Measurements from ENCODE around the gene TRIO. TPM values are rescaled to one million over a fixed set of nuclear protein-coding genes. Genes with fewer than 3 reads are reported as not detected.

The TRIO gene
- polyA plus RNA-seq, 1 experiment = 176 TPM

- H3K27me3 ChIP-seq (ENCODE audit: control insufficient read depth, insufficient read depth, low read length) = peaks cover 2% of the 10 kb centered on the region
- H3K4me3 ChIP-seq (ENCODE audit: low read depth, low read length) = no peak overlapping the region
- no peak for DNase-seq (ENCODE audit: low read depth)
- CTCF ChIA-PET = no interaction called here
- TF ChIP-seq CTCF (IDR thresholded peaks at IDR 0.05; ENCODE audit: insufficient read depth, low read depth, low read length) = no peak
- H3K36me3 ChIP-seq (ENCODE audit: control insufficient read depth, insufficient read depth, low read length) = no peaks in the 10 kb centered on the region
- POLR2A ChIA-PET = no interaction called here
Measured at GRCh38 chr5:14528115-14528514, 385.0 kb downstream of the TRIO start.

- DNase-seq (ENCODE audit: low read depth) = no peak
- ChIA-PET POLR2A (no interaction called here), CTCF (interaction anchor here (1.0 kb wide), 1 partner anchor 11 kb away, joined by 4 read pairs; no protein-coding TSS in a partner anchor)
- Histone ChIP-seq H3K4me3 (ENCODE audit: low read depth, low read length) (no peak overlapping the region), H3K36me3 (ENCODE audit: control insufficient read depth, insufficient read depth, low read length) (no peaks in the 10 kb centered on the region), H3K27me3 (ENCODE audit: control insufficient read depth, insufficient read depth, low read length) (peaks cover 2% of the 10 kb centered on the region)
- TF ChIP-seq CTCF (IDR thresholded peaks at IDR 0.05; ENCODE audit: insufficient read depth, low read depth, low read length) = no peak
Measured at GRCh38 chr5:14528926-14529325, 385.8 kb downstream of the TRIO start.

GRCh38 chr5:14531668-14532067 is 388.5 kb downstream of the TRIO start:
- H3K4me3 ChIP-seq (ENCODE audit: low read depth, low read length) = no peak overlapping the region
- POLR2A ChIA-PET = no interaction called here
- no peak for TF ChIP-seq CTCF (IDR thresholded peaks at IDR 0.05; ENCODE audit: insufficient read depth, low read depth, low read length)
- CTCF ChIA-PET = interaction anchor here (0.6 kb wide), 1 partner anchor 101 kb away, joined by 3 read pairs; no protein-coding TSS in a partner anchor
- DNase-seq (ENCODE audit: low read depth) = no peak
- H3K27me3 ChIP-seq (ENCODE audit: control insufficient read depth, insufficient read depth, low read length) = peaks cover 5% of the 10 kb centered on the region
- H3K36me3 ChIP-seq (ENCODE audit: control insufficient read depth, insufficient read depth, low read length) = no peaks in the 10 kb centered on the region

- DNase-seq (ENCODE audit: low read depth) = no peak
- ChIA-PET CTCF (interaction anchor here (1.0 kb wide), 2 partner anchors 8 to 12 kb away, joined by 3 to 4 read pairs; no protein-coding TSS in a partner anchor), POLR2A (no interaction called here)
- TF ChIP-seq CTCF (IDR thresholded peaks at IDR 0.05; ENCODE audit: insufficient read depth, low read depth, low read length) = no peak
- no peaks in the 10 kb centered on the region for H3K36me3 ChIP-seq (ENCODE audit: control insufficient read depth, insufficient read depth, low read length)
- H3K4me3 ChIP-seq (ENCODE audit: low read depth, low read length) = no peak overlapping the region
- peaks cover 5% of the 10 kb centered on the region for H3K27me3 ChIP-seq (ENCODE audit: control insufficient read depth, insufficient read depth, low read length)
Measured at GRCh38 chr5:14532180-14532579, 389.0 kb downstream of the TRIO start.

- Histone ChIP-seq H3K36me3 (ENCODE audit: control insufficient read depth, insufficient read depth, low read length) (no peaks in the 10 kb centered on the region), H3K27me3 (ENCODE audit: control insufficient read depth, insufficient read depth, low read length) (peaks cover 5% of the 10 kb centered on the region), H3K4me3 (ENCODE audit: low read depth, low read length) (no peak overlapping the region)
- ChIA-PET POLR2A (no interaction called here), CTCF (no interaction called here)
- TF ChIP-seq CTCF (IDR thresholded peaks at IDR 0.05; ENCODE audit: insufficient read depth, low read depth, low read length) = no peak
- no peak for DNase-seq (ENCODE audit: low read depth)
Measured at GRCh38 chr5:14534773-14535172, 391.6 kb downstream of the TRIO start.

Measured in BJ (cell line).